ENCODE data around the gene RTF2. TPM values are rescaled to one million over a fixed set of nuclear protein-coding genes. Genes with fewer than 3 reads are reported as not detected.

Gene RTF2
- total and polyA plus RNA-seq, 2 of the 13 experiments (the other 11 are each of a cell fraction or from before 2014, with no cell fraction given): 81.8 to 142 TPM

DNA sequence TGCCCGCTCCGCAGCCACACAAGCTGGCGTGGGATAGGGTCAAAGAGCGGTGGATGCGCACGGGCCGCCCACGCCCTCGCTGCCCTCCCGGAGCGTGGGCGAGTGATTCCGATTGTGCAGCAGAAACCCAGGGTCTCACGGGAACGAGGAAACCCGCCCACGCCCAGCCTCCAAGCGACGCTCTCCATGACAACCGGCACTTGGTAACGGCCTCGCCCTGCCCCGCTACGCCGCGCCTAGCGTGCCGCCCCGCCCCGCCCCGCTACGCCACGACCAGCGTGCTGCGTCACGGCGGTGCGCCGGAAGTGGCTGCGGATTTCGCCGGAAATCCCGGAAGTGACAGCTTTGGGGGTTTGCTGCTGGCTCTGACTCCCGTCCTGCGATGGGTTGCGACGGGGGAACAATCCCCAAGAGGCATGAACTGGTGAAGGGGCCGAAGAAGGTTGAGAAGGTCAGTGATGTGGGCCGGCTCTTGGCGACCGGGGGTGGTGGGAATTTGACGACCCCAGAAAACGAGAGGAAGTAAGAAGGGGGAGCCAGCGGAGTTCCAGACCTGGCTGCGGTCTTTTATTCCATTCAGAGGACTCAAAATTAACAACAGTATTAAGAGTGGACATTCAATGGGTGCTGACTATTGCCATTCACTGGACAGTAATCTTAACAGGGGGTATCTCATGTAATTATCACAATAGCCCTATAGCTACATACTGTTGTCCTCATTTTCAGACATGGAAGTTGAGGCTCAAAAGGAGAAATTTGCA, at the start of gene RTF2 (continued):
- TF ChIP-seq PHF8 (CRISPR knock-in tag; IDR thresholded peaks at IDR 0.05) (peak; percentile 94), MIER3 (CRISPR knock-in tag; IDR thresholded peaks at IDR 0.05; ENCODE audit: borderline replicate concordance) (peak; percentile 99; the same call in 1 of the 2 replicates), BATF2 (CRISPR knock-in tag; IDR thresholded peaks at IDR 0.05) (peak; percentile 86), ZBTB42 (CRISPR knock-in tag; IDR thresholded peaks at IDR 0.05) (no peak), HDAC2 (CRISPR knock-in tag; IDR thresholded peaks at IDR 0.05) (peak; percentile 100), IRF2 (CRISPR knock-in tag; IDR thresholded peaks at IDR 0.05) (peak; percentile 98), FOXA1 (IDR thresholded peaks at IDR 0.05) (no peak), FOXA1 (CRISPR knock-in tag; IDR thresholded peaks at IDR 0.05) (peak; percentile 40; the same call in 1 of the 2 replicates), NAIF1 (CRISPR knock-in tag; IDR thresholded peaks at IDR 0.05; ENCODE audit: borderline replicate concordance) (no peak), NPAS2 (CRISPR knock-in tag; IDR thresholded peaks at IDR 0.05; ENCODE audit: borderline replicate concordance) (no peak), PITX1 (CRISPR knock-in tag; IDR thresholded peaks at IDR 0.05) (peak; percentile 86), ZNF616 (CRISPR knock-in tag; IDR thresholded peaks at IDR 0.05; ENCODE audit: low read depth) (peak; percentile 95), ZNF567 (CRISPR knock-in tag; IDR thresholded peaks at IDR 0.05; ENCODE audit: borderline replicate concordance) (0 out of 2 replicates have a peak, but pooled peaks have one; percentile 12), SSRP1 (CRISPR knock-in tag; IDR thresholded peaks at IDR 0.05) (0 out of 2 replicates have a peak, but pooled peaks have one; percentile 47), HNF1B (CRISPR knock-in tag; IDR thresholded peaks at IDR 0.05) (peak; percentile 97), ZSCAN25 (CRISPR knock-in tag; IDR thresholded peaks at IDR 0.05) (peak; percentile 83; the same call in 1 of the 2 replicates), MLLT10 (CRISPR knock-in tag; IDR thresholded peaks at IDR 0.05) (no peak), ZNF720 (CRISPR knock-in tag; IDR thresholded peaks at IDR 0.05) (no peak)
- TF ChIP-seq, protein P1, sequence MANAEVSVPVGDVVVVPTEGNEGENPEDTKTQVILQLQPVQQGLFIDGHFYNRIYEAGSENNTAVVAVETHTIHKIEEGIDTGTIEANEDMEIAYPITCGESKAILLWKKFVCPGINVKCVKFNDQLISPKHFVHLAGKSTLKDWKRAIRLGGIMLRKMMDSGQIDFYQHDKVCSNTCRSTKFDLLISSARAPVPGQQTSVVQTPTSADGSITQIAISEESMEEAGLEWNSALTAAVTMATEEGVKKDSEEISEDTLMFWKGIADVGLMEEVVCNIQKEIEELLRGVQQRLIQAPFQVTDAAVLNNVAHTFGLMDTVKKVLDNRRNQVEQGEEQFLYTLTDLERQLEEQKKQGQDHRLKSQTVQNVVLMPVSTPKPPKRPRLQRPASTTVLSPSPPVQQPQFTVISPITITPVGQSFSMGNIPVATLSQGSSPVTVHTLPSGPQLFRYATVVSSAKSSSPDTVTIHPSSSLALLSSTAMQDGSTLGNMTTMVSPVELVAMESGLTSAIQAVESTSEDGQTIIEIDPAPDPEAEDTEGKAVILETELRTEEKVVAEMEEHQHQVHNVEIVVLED (CRISPR knock-in tag; IDR thresholded peaks at IDR 0.05; ENCODE audit: borderline replicate concordance): peak; percentile 100
- TF ChIP-seq, protein P2, sequence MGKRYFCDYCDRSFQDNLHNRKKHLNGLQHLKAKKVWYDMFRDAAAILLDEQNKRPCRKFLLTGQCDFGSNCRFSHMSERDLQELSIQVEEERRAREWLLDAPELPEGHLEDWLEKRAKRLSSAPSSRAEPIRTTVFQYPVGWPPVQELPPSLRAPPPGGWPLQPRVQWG (CRISPR knock-in tag; IDR thresholded peaks at IDR 0.05; ENCODE audit: borderline replicate concordance, low read depth): no peak
- TF ChIP-seq, protein P3, sequence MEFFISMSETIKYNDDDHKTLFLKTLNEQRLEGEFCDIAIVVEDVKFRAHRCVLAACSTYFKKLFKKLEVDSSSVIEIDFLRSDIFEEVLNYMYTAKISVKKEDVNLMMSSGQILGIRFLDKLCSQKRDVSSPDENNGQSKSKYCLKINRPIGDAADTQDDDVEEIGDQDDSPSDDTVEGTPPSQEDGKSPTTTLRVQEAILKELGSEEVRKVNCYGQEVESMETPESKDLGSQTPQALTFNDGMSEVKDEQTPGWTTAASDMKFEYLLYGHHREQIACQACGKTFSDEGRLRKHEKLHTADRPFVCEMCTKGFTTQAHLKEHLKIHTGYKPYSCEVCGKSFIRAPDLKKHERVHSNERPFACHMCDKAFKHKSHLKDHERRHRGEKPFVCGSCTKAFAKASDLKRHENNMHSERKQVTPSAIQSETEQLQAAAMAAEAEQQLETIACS (CRISPR knock-in tag; IDR thresholded peaks at IDR 0.05): 0 out of 2 replicates have a peak, but pooled peaks have one; percentile 33
